ENCODE measurements around the gene MUC4.

GRCh38 chr3:195761123-195761566 lies 50.6 kb downstream of the MUC4 start:
- no peak for TF ChIP-seq SIN3A (IDR thresholded peaks at IDR 0.05; ENCODE audit: borderline replicate concordance, low read depth, low read length)
- no peak for TF ChIP-seq POLR2AphosphoS5 (IDR thresholded peaks at IDR 0.05; ENCODE audit: low read depth, low read length)
- TF ChIP-seq IRF3 (IDR thresholded peaks at IDR 0.05; ENCODE audit: low read depth, low read length), result no peak
- no peak for TF ChIP-seq CTCF (IDR thresholded peaks at IDR 0.05)
- TF ChIP-seq RAD21 (IDR thresholded peaks at IDR 0.05; ENCODE audit: low read length), result no peak
